HL-60/S4 (cell line): Measurements from ENCODE around the gene CTBP1.

Experiments used
- in situ Hi-C: fragments of 300-500 bp; cut with MboI; formaldehyde crosslinking; loops from 2 replicates; pipeline ENCODE4 v1.14.3; 2022; ENCODE audit warnings: low sequenced_read_pairs

Gene CTBP1

GRCh38 chr4:1178300-1179088 lies 70.4 kb downstream of the CTBP1 start:
- in situ Hi-C loops = no loop called here

GRCh38 chr4:1177274-1178141 lies 71.4 kb downstream of the CTBP1 start:
- in situ Hi-C loops = no loop called here

GRCh38 chr4:1176398-1177273 lies 72.3 kb downstream of the CTBP1 start:
- in situ Hi-C loops = no loop called here

- in situ Hi-C loops = no loop called here
Measured at GRCh38 chr4:1175635-1176229, 73.2 kb downstream of the CTBP1 start.

- in situ Hi-C loops = no loop called here
Measured at GRCh38 chr4:1174941-1175634, 73.8 kb downstream of the CTBP1 start.

GRCh38 chr4:1172971-1173757 lies 75.8 kb downstream of the CTBP1 start:
- in situ Hi-C loops = no loop called here

GRCh38 chr4:1172228-1172851 lies 76.6 kb downstream of the CTBP1 start, which contains the start of gene SPON2:
SPON2 (minus strand) TSS chr4:1172583.
- in situ Hi-C loops = no loop called here

- in situ Hi-C loops = no loop called here
Measured at GRCh38 chr4:1171311-1172227, 77.4 kb downstream of the CTBP1 start.

- in situ Hi-C loops = no loop called here
Measured at GRCh38 chr4:1170976-1171310, 78.0 kb downstream of the CTBP1 start.

- in situ Hi-C loops = no loop called here
Measured at GRCh38 chr4:1170156-1170975, 78.6 kb downstream of the CTBP1 start.

GRCh38 chr4:1169691-1170096 lies 79.2 kb downstream of the CTBP1 start:
- in situ Hi-C loops = no loop called here

- in situ Hi-C loops = no loop called here
Measured at GRCh38 chr4:1169171-1169671, 79.7 kb downstream of the CTBP1 start.

- in situ Hi-C loops = no loop called here
Measured at GRCh38 chr4:1168191-1169101, 80.5 kb downstream of the CTBP1 start.

GRCh38 chr4:1167244-1167949 lies 81.5 kb downstream of the CTBP1 start:
- in situ Hi-C loops = no loop called here
